Vagina (tissue), 2 donors: ENCODE measurements around the gene DPP3. TPM values are rescaled to one million over a fixed set of nuclear protein-coding genes. Genes with fewer than 3 reads are reported as not detected.
A peak's percentile ranks its signal among the peaks of the same experiment; 100 is the strongest.
"Not testable (repeated sequence)": the region's sequence is repeated elsewhere in the genome, so short reads cannot be mapped to it uniquely, and the experiment has no call there.

ENCODE experiments used
- DNase-seq, 2 donors: peaks; one replicate each; pipeline ENCODE4 v3.0.0-alpha.2; 2017; ENCODE audit errors: extremely low spot score in 2 of 2
- H3K27ac ChIP-seq: fragments of 200-600 bp; sonication (generic); one replicate; pipeline ENCODE4 v1.5.1; 2019
- H3K27me3 ChIP-seq: fragments of 200-600 bp; sonication (generic); one replicate; pipeline ENCODE4 v1.5.1; 2019
- H3K36me3 ChIP-seq, 2 donors: fragments of 200-600 bp; sonication (generic); one replicate each; pipeline ENCODE4 v1.5.1; 2017 to 2019
- H3K4me1 ChIP-seq: fragments of 200-600 bp; sonication (generic); one replicate; pipeline ENCODE4 v1.5.1; 2019
- H3K4me3 ChIP-seq, 2 donors: fragments of 200-600 bp; sonication (generic); 1 replicate in 1 of 2; 2 replicates in 1 of 2; pipeline ENCODE4 v1.5.1; 2016 to 2019
- H3K9me3 ChIP-seq: fragments of 200-600 bp; sonication (generic); one replicate; pipeline ENCODE4 v1.5.1; 2019
- CTCF ChIP-seq, 3 experiments: fragments of 450-650 bp in 2 of 3; fragments of 200-600 bp in 1 of 3; sonication (generic) in 1 of 3; IDR thresholded peaks; one replicate each; pipeline ENCODE4 v1.5.1; 2017 to 2019; ENCODE audit warnings: antibody characterized with exemption in 3 of 3, mild to moderate bottlenecking in 2 of 3, moderate library complexity in 2 of 3
- POLR2A ChIP-seq, 2 donors: fragments of 450-650 bp; IDR thresholded peaks; one replicate each; pipeline ENCODE4 v1.6.1; 2017; ENCODE audit warnings: antibody characterized with exemption in 2 of 2, mild to moderate bottlenecking in 2 of 2, moderate library complexity in 2 of 2
- POLR2AphosphoS5 ChIP-seq, 2 donors: sonication (generic); formaldehyde crosslinking; IDR thresholded peaks; one replicate each; pipeline ENCODE4 v1.9.0; 2017; ENCODE audit warnings: antibody characterized with exemption in 2 of 2, mild to moderate bottlenecking in 2 of 2, low read depth in 1 of 2; ENCODE audit not compliant: insufficient read depth in 1 of 2
- intact Hi-C: fragments of 100-400 bp; cut with DNase I; formaldehyde crosslinking; loops from one replicate; pipeline ENCODE4 v1.15.1; 2023
- total RNA-seq: library from RNA; depleted of rRNA; stranded (reverse); fragments of >200 nt; gene quantifications from one replicate; pipeline ENCODE4 v1.2.3, GENCODE V29; 2016

The DPP3 gene
- total RNA-seq, 1 donor from 2014 or later = 10.8 TPM

GRCh38 chr11:66542362-66542761 lies 62.1 kb downstream of the DPP3 start:
- no peak for DNase-seq
- Histone ChIP-seq H3K9me3 (no peaks in the 10 kb centered on the region), H3K27me3 (no peaks in the 10 kb centered on the region), H3K4me1 (peaks cover 42% of the 10 kb centered on the region), H3K4me3 (no peak overlapping the region), H3K36me3 (peaks cover 0 to 24% of the 10 kb centered on the region in 2 donors), H3K27ac (no peak overlapping the region)
- intact Hi-C loops = no loop called here
- TF ChIP-seq POLR2AphosphoS5 (IDR thresholded peaks at IDR 0.05; ENCODE audit: insufficient read depth in 1 of 2, low read depth in 1 of 2) (no peak), CTCF (IDR thresholded peaks at IDR 0.05) (no peak), POLR2A (IDR thresholded peaks at IDR 0.05) (no peak)

- H3K27ac ChIP-seq = no peak overlapping the region
- no peak for DNase-seq
- H3K27me3 ChIP-seq = no peaks in the 10 kb centered on the region
- H3K9me3 ChIP-seq = no peaks in the 10 kb centered on the region
- TF ChIP-seq POLR2AphosphoS5 (IDR thresholded peaks at IDR 0.05; ENCODE audit: insufficient read depth in 1 of 2, low read depth in 1 of 2) (no peak), CTCF (IDR thresholded peaks at IDR 0.05) (peak in 1 of 3 experiments; percentile 22)
- peaks cover 42% of the 10 kb centered on the region for H3K4me1 ChIP-seq
- intact Hi-C loops = no loop called here
- H3K36me3 ChIP-seq = peaks cover 0 to 23% of the 10 kb centered on the region in 2 donors
- H3K4me3 ChIP-seq = peak overlapping the region in 1 of 2 donors; percentile 12
These were observed 63.3 kb downstream of the DPP3 start for GRCh38 chr11:66543263-66544107.

GRCh38 chr11:66544952-66545351 lies 64.7 kb downstream of the DPP3 start:
- H3K9me3 ChIP-seq, H3K36me3 ChIP-seq, H3K27me3 ChIP-seq, intact Hi-C loops, DNase-seq: not testable (repeated sequence)
- peak overlapping the region; percentile 22 for H3K27ac ChIP-seq
- peak overlapping the region; percentile 80 to 88 for H3K4me3 ChIP-seq
- H3K4me1 ChIP-seq = peaks cover 42% of the 10 kb centered on the region

GRCh38 chr11:66545701-66546367 lies 65.6 kb downstream of the DPP3 start, which contains the start of gene ZDHHC24:
Gene ZDHHC24, minus strand, starts transcription at chr11:66546048. Its CDS starts 45 bp downstream, at chr11:66546003.
- TF ChIP-seq POLR2A (IDR thresholded peaks at IDR 0.05) (no peak), POLR2AphosphoS5 (IDR thresholded peaks at IDR 0.05; ENCODE audit: insufficient read depth in 1 of 2, low read depth in 1 of 2) (peak; percentile 77 to 80), CTCF (IDR thresholded peaks at IDR 0.05) (peak in 1 of 3 experiments; percentile 4)
- intact Hi-C loops = no loop called here

GRCh38 chr11:66546368-66546965 lies 66.2 kb downstream of the DPP3 start, which contains the start of gene ACTN3:
Gene ACTN3, plus strand, starts transcription at chr11:66546903. Its CDS starts 35 bp downstream, at chr11:66546938.
- no peaks in the 10 kb centered on the region for H3K9me3 ChIP-seq
- H3K27me3 ChIP-seq = no peaks in the 10 kb centered on the region
- H3K4me1 ChIP-seq = peaks cover 42% of the 10 kb centered on the region
- intact Hi-C loops = no loop called here
- no peak for DNase-seq
- H3K27ac ChIP-seq = peak within 1 kb of the TSS; percentile 57
- no peak for TF ChIP-seq POLR2A (IDR thresholded peaks at IDR 0.05)
- peak in 1 of 2 donors; percentile 10 for TF ChIP-seq POLR2AphosphoS5 (IDR thresholded peaks at IDR 0.05; ENCODE audit: insufficient read depth in 1 of 2, low read depth in 1 of 2)
- peaks cover 0 to 5% of the 10 kb centered on the region in 2 donors for H3K36me3 ChIP-seq
- peak within 1 kb of the TSS; percentile 80 to 88 for H3K4me3 ChIP-seq

More at GRCh38 chr11:66545701-66546367, 65.6 kb downstream of the DPP3 start, which contains the start of gene ZDHHC24:
- peak within 1 kb of the TSS; percentile 57 for H3K27ac ChIP-seq
- H3K4me1 ChIP-seq = peaks cover 42% of the 10 kb centered on the region
- peaks cover 0 to 9% of the 10 kb centered on the region in 2 donors for H3K36me3 ChIP-seq
- DNase-seq = peak in 1 of 2 donors; percentile 94
- H3K4me3 ChIP-seq = peak within 1 kb of the TSS; percentile 80 to 88
- no peaks in the 10 kb centered on the region for H3K27me3 ChIP-seq
- no peaks in the 10 kb centered on the region for H3K9me3 ChIP-seq
